Endothelial cell of umbilical vein (primary cell): Measurements from ENCODE around the gene SURF6. TPM values are rescaled to one million over a fixed set of nuclear protein-coding genes. Genes with fewer than 3 reads are reported as not detected.

Experiments
- BruUV-seq: library from RNA; stranded (reverse); fragments of 400-500 nt; replicated peaks from 2 replicates; lab custom pipeline; 2021; lab: Mats Ljungman, UMichigan
- CTCF ChIA-PET: fragments of 300-600, 350-600 bp; sonication (Branson Sonifier 250); formaldehyde crosslinking; loops from one replicate; lab custom pipeline; 2021; ENCODE audit warnings: antibody characterized with exemption, inconsistent platforms; lab: Charles Lee
- POLR2A ChIA-PET: fragments of 300-600, 350-600 bp; sonication (Branson Sonifier 250); formaldehyde crosslinking; loops from one replicate; lab custom pipeline; 2021; ENCODE audit warnings: antibody characterized with exemption, inconsistent platforms; lab: Charles Lee
- DNase-seq: peaks from one replicate; pipeline ENCODE4 v3.0.0-alpha.2; 2011; ENCODE audit warnings: low read depth, low spot score
- FAIRE-seq: peaks from 2 replicates; lab custom pipeline; 2011; peaks lifted over from hg19 to GRCh38; lab: Jason Lieb, UNC
- H2AFZ ChIP-seq: 2 replicates; pipeline ENCODE4 v1.6.0; 2012; ENCODE audit warnings: low read depth, low read length, control low read depth, inconsistent platforms
- H3K27ac ChIP-seq: 2 replicates; pipeline ENCODE4 v1.5.1; 2011; ENCODE audit warnings: low read depth, mild to moderate bottlenecking, control low read depth, low read length, moderate library complexity; ENCODE audit not compliant: insufficient read depth
- H3K27me3 ChIP-seq, 2 experiments: 2 replicates each; pipeline versions ENCODE4 v1.6.0 to v1.6.1; 2011; ENCODE audit warnings: low read length in 2 of 2, mixed read lengths in 1 of 2; ENCODE audit not compliant: control insufficient read depth in 2 of 2, insufficient read depth in 2 of 2
- H3K36me3 ChIP-seq, 2 experiments: 2 replicates in 1 of 2; 3 replicates in 1 of 2; pipeline ENCODE4 v1.5.1; 2011; ENCODE audit warnings: low read length in 2 of 2, mild to moderate bottlenecking in 1 of 2, moderate library complexity in 1 of 2; ENCODE audit not compliant: control insufficient read depth in 2 of 2, insufficient read depth in 2 of 2; ENCODE audit errors: extremely low read depth in 1 of 2
- H3K4me1 ChIP-seq: 3 replicates; pipeline ENCODE4 v1.5.1; 2011; ENCODE audit warnings: mild to moderate bottlenecking, low read length; ENCODE audit not compliant: control insufficient read depth, insufficient read depth; ENCODE audit errors: extremely low read depth
- H3K4me2 ChIP-seq: 2 replicates; pipeline ENCODE4 v1.6.1; 2011; ENCODE audit warnings: low read length, control low read depth, mixed read lengths; ENCODE audit not compliant: insufficient read depth
- H3K4me3 ChIP-seq, 3 experiments: fragments of 200-600 bp in 1 of 3; sonication (generic), shearing (Covaris generic) in 1 of 3; replicated peaks in 1 of 3; 2 replicates each; pipeline ENCODE4 v1.5.1; 2011 to 2016; ENCODE audit warnings: control low read depth in 3 of 3, low read length in 3 of 3, mild to moderate bottlenecking in 2 of 3, inconsistent platforms in 1 of 3, low read depth in 1 of 3, moderate library complexity in 1 of 3; ENCODE audit not compliant: insufficient read depth in 1 of 3
- H3K79me2 ChIP-seq: 2 replicates; pipeline ENCODE4 v1.6.0; 2012; ENCODE audit warnings: low read length, inconsistent platforms; ENCODE audit not compliant: control insufficient read depth, insufficient read depth
- H3K9ac ChIP-seq: replicated peaks from 2 replicates; pipeline ENCODE3; 2011; ENCODE audit warnings: low read length, control low read depth; ENCODE audit not compliant: insufficient read depth; ENCODE audit errors: extremely low read depth
- H3K9me1 ChIP-seq: replicated peaks from 3 replicates; pipeline ENCODE4 v1.6.0; 2011; ENCODE audit warnings: mild to moderate bottlenecking, low read length; ENCODE audit not compliant: control insufficient read depth, insufficient read depth; ENCODE audit errors: extremely low read depth
- H3K9me3 ChIP-seq: replicated peaks from 2 replicates; pipeline ENCODE4 v1.5.1; 2012; ENCODE audit warnings: low read length, inconsistent platforms; ENCODE audit not compliant: control insufficient read depth, insufficient read depth
- H4K20me1 ChIP-seq: replicated peaks from 2 replicates; pipeline ENCODE3; 2011; ENCODE audit warnings: mild to moderate bottlenecking, low read length; ENCODE audit not compliant: control insufficient read depth, insufficient read depth; ENCODE audit errors: extremely low read depth
- CTCF ChIP-seq, 2 donors: IDR thresholded peaks; 1 replicate in 1 of 2; 2 replicates in 1 of 2; pipeline ENCODE4 v1.5.1; 2011; ENCODE audit warnings: low read length in 2 of 2, mild to moderate bottlenecking in 2 of 2, moderate library complexity in 2 of 2, control low read depth in 1 of 2, inconsistent platforms in 1 of 2, low read depth in 1 of 2; ENCODE audit not compliant: insufficient read depth in 1 of 2; ENCODE audit errors: extremely low read depth in 1 of 2
- EZH2 ChIP-seq: IDR thresholded peaks from 2 replicates; pipeline ENCODE4 v1.6.1; 2012; ENCODE audit warnings: borderline replicate concordance, low read depth, mild to moderate bottlenecking, moderate library complexity, low read length, inconsistent platforms; ENCODE audit not compliant: severe bottlenecking
- FOS ChIP-seq: IDR thresholded peaks from 2 replicates; pipeline ENCODE4 v1.6.1; 2011; ENCODE audit warnings: mild to moderate bottlenecking, low read length, moderate library complexity, borderline replicate concordance; ENCODE audit not compliant: insufficient read depth
- GATA2 ChIP-seq: IDR thresholded peaks from 2 replicates; pipeline ENCODE4 v1.7.0; 2011; ENCODE audit warnings: low read depth, mild to moderate bottlenecking, moderate library complexity, mixed read lengths, low read length; ENCODE audit not compliant: insufficient read length, insufficient read depth
- JUN ChIP-seq: IDR thresholded peaks from 2 replicates; pipeline ENCODE4 v1.6.1; 2011; ENCODE audit warnings: borderline replicate concordance, low read depth; ENCODE audit not compliant: insufficient read length, insufficient read depth
- MAX ChIP-seq: IDR thresholded peaks from 2 replicates; pipeline ENCODE4 v1.6.1; 2011; ENCODE audit not compliant: insufficient read depth, insufficient read length
- MYC ChIP-seq: IDR thresholded peaks from one replicate; pipeline ENCODE4 v1.6.1; 2011; ENCODE audit warnings: mild to moderate bottlenecking, low read depth, low read length
- POLR2A ChIP-seq: IDR thresholded peaks from 2 replicates; pipeline ENCODE4 v1.6.1; 2012; ENCODE audit warnings: low read depth, mild to moderate bottlenecking, control low read depth, low read length
- POLR2AphosphoS5 ChIP-seq: IDR thresholded peaks from 2 replicates; pipeline ENCODE4 v1.6.1; 2012; ENCODE audit warnings: low read depth, mild to moderate bottlenecking, control low read depth, low read length, moderate library complexity; ENCODE audit not compliant: insufficient read depth
- dilution Hi-C: fragments of 300-500 bp; cut with MboI; formaldehyde crosslinking; loops from one replicate; pipeline ENCODE4 v1.15.0; 2019; ENCODE audit warnings: low sequenced_read_pairs; ENCODE audit not compliant: extremely low pct_ligation_motif_present
- intact Hi-C: fragments of 100-400 bp; cut with micrococcal nuclease; formaldehyde crosslinking; loops from one replicate; pipeline ENCODE4 v1.10.0; 2022
- polyA plus RNA-seq, 4 experiments: library from polyadenylated mRNA; depleted of rRNA in 3 of 4; stranded (reverse) in 3 of 4; unstranded in 1 of 4; fragments of >200 nt; gene quantifications; 2 replicates each; pipeline versions ENCODE4 v1.2.1 to v1.2.3, GENCODE V29; 2011 to 2012; ENCODE audit warnings: missing spikeins in 1 of 4
- total RNA-seq: library from RNA; stranded (reverse); gene quantifications from 2 replicates; pipeline ENCODE4 v1.2.3, GENCODE V29; 2021

SURF6 gene
- total and polyA plus RNA-seq, 2 donors (not counting 3 experiments of a cell fraction or from before 2014, with no cell fraction given): 4.9 to 16.0 TPM

GRCh38 chr9:133357656-133358055, 21.7 kb upstream of the SURF6 start:
- H3K9me3 ChIP-seq: no peaks in the 10 kb centered on the region
- BruUV-seq: no TSS peak
- H3K9me1 ChIP-seq: no peaks in the 10 kb centered on the region
- POLR2A ChIA-PET: interaction anchor here (1.5 kb wide), 1 partner anchor 9 kb away, joined by 10 read pairs; the partner anchor contains the start of genes MED22 and RPL7A
- dilution Hi-C loops: no loop called here
- no peak overlapping the region for H3K4me2 ChIP-seq
- H3K9ac ChIP-seq: no peak overlapping the region
- peaks cover 10% of the 10 kb centered on the region for H3K4me1 ChIP-seq
- no peak for TF ChIP-seq EZH2
- TF ChIP-seq MYC: no peak
- no peak for TF ChIP-seq GATA2
- TF ChIP-seq CTCF (IDR thresholded peaks at IDR 0.05; ENCODE audit: extremely low read depth in 1 of 2, insufficient read depth in 1 of 2, low read depth in 1 of 2, low read length in 2 of 2): no peak
- no peak for TF ChIP-seq MAX
- TF ChIP-seq JUN: no peak
- TF ChIP-seq FOS: no peak
- no peak for TF ChIP-seq POLR2A
- no peak for TF ChIP-seq POLR2AphosphoS5
- CTCF ChIA-PET: interaction anchor here (1.0 to 1.3 kb wide), 3 partner anchors 15 to 128 kb away, joined by 3 to 4 read pairs (median 4); no protein-coding TSS in a partner anchor
- intact Hi-C loops: loop anchor here (2.0 kb wide), 1 partner anchor 121 kb away; the partner anchor contains the start of gene SLC2A6
- no peaks in the 10 kb centered on the region for H3K79me2 ChIP-seq
- H4K20me1 ChIP-seq: no peaks in the 10 kb centered on the region
- no peak for DNase-seq
- H3K4me3 ChIP-seq: no peak overlapping the region
- no peak overlapping the region for H2AFZ ChIP-seq
- no peaks in the 10 kb centered on the region for H3K27me3 ChIP-seq
- H3K27ac ChIP-seq: no peak overlapping the region
- peaks cover 11 to 24% of the 10 kb centered on the region in 2 experiments for H3K36me3 ChIP-seq
- no peak for FAIRE-seq
